HK-2 (cell line): ENCODE results near the gene AOC3.
"Not testable (repeated sequence)": the region's sequence is repeated elsewhere in the genome, so short reads cannot be mapped to it uniquely, and the experiment has no call there.

Experiments used
- DNase-seq: peaks from one replicate; pipeline ENCODE4 v3.0.0-alpha.2; 2018; ENCODE audit not compliant: unreplicated experiment

AOC3 gene

DNA sequence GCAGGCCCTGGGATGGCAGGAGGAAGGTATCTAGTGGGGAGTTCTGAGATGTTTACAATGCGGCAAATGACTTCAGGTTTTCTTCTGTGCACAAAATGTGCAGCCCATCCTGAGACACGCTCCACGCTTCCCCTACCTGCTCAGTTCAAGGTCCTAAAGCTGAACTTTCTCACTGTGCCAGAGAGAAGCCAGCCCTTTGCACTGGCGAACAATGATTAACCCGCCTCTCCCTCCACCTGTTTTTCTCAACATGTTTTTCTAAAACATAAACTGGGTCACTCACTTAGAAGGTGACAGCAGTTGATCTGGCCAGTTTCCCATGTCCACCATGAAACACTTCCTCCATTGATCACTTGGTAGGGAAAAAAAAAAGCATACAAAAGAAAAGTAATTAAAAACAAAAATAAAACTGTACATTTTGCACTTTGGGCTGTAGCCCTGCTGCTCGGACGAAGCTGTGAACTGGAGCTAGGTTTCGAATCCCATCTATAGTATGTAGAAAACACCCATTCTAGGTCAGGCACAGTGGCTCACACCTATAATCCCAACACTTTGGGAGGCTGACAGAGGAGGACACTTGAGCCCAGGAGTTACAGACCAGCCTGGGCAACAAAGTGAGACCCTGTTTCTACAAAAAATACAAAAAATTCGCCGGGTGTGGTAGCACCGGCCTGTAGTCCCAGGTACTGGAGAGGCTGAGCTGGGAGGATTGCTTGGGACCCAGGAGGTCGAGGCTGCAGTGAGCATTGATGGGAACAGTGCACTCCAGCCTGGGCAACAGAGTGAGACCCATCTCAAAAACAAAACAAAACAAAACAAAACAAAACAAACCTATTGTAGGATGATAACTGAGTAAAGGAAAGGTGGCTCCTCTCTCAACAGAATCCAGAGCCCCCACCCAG, 43.5 kb downstream of the AOC3 start:
- no peak for DNase-seq

DNA sequence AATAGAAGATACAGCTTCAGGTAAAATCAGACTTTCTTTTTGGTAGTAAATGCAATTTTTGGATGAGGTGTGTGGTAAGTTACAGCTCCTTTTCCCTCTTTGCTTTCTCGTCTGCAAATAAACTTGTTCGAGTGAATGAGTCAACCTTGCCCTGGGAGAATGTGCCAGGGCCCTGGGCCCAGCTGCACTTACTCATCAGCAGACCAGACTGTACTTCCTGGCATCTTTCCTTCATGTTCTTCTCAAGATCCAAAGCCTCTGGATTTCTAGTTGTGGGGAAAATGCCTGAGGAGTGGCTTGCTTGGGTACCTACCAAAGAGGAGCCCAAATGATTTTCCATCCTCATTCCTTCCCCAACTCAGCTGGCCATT, 44.2 kb downstream of the AOC3 start:
- peak; percentile 25 for DNase-seq

DNA sequence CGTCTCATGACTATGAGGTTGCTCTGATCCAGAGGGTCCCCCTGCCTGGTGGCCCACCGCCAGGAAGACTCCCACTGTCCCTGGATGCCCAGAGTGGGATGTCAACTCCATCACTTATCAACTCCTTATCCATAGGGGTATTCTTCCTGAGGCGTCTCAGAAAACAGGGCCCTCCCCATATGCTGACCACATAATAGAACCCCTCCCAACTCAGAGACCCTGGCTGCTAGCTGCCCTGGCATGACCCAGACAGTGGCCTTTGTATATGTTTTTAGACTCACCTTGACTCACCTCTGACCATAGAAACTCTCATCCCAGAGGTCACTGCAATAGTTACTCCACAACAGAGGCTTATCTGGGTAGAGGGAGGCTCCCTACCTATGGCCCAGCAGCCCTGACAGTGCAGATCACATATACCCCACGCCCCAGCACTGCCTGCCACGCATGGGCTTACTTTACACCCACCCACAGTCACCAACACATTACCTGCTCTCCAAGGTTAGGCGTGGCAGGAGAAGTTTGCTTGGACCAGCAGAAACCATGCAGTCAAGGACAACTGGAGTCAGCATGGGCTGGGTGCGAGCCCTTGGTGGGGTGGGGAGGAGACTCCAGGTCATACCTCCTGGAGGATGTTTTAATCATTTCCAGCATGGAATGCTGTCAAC, 47.3 kb downstream of the AOC3 start:
- no peak for DNase-seq

DNA sequence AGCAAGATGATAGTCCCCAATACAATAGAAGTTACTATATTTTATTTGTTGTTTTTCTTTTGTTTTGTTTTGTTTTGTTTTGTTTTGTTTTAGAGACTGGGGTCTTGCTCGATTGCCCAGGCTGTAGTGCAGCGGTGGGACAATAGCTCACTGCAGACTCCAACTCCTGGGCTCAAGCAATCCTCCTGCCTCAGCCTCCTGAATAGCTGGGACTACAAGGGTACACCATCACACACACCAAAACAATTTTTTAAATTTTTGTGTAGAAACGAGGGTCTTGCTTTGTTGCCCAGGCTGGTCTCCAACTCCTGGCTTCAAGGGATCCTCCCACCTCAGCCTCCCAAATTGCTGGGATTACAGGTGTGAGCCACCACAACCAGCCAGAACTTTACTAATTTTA, 49.0 kb downstream of the AOC3 start:
- not testable (repeated sequence) for DNase-seq

DNA sequence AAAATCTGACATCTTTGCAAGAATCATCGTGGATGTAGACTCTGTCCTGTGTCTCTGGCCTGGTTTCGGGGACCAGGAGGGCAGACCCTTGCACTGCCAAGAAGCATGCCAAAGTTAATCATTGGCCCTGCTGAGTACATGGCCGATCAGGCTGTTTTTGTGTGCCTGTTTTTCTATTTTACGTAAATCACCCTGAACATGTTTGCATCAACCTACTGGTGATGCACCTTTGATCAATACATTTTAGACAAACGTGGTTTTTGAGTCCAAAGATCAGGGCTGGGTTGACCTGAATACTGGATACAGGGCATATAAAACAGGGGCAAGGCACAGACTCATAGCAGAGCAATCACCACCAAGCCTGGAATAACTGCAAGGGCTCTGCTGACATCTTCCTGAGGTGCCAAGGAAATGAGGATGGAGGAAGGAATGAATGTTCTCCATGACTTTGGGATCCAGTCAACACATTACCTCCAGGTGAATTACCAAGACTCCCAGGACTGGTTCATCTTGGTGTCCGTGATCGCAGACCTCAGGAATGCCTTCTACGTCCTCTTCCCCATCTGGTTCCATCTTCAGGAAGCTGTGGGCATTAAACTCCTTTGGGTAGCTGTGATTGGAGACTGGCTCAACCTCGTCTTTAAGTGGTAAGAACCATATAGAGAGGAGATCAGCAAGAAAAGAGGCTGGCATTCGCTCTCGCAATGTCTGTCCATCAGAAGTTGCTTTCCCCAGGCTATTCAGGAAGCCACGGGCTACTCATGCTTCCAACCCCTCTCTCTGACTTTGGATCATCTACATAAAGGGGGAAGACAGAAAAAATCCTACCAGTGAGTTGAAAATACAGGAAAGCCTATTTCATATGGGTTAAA, 49.7 kb downstream of the AOC3 start, which contains the start of gene G6PC1:
Gene G6PC1 (plus strand): TSS at position 340 of the 872 bp plus-strand sequence. CDS start 78 bp downstream, at position 418.
- no peak for DNase-seq

DNA sequence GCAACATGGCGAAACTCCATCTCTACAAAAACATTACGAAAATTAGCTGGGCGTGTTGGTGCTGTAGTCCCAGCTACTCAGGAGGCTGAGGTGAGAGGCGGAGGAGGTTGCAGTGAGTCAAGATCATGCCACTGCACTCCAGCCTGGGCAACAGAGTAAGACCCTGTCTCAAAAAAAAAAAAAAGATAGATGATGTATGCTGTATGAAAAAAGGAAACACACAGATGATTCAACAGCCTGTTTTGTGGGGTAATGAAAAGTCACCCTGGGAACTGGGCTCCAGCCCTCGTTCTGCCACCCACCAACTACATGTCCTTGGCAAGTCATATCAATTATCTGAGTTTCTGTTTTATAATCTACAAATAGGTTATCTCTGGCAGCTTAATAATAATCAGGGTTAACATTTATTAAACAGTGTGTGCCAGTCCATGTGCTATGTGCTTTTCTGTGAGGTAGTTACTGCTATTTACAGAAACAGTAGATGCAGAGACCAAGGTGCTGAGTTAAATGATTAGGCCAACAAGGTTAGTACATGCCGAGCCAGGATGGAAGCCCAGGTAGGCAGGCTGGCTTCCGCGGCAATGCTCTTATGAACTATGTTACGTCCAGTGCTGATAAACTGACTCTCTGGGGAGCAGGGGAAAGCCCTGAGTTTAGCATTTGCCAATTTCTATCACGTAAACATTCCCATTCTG, 50.7 kb downstream of the AOC3 start:
- no peak for DNase-seq

DNA sequence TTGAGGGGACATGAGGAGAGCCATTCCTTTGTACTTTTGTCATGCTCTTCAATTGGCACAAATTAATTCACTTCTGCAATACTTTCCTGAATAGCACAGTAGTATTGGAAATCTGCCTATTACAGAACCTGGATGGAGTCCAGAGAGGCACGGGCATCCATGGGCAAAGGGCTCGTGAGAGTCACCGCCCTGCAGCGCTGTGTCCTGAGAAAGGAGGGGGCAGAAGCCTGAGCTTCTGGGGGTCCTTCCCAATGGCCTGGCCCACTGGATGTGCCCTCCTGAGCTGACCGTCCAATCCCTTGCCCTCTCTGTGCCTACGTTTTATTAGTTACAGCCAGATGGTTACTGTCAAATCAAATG, 53.1 kb downstream of the AOC3 start:
- DNase-seq, result no peak

DNA sequence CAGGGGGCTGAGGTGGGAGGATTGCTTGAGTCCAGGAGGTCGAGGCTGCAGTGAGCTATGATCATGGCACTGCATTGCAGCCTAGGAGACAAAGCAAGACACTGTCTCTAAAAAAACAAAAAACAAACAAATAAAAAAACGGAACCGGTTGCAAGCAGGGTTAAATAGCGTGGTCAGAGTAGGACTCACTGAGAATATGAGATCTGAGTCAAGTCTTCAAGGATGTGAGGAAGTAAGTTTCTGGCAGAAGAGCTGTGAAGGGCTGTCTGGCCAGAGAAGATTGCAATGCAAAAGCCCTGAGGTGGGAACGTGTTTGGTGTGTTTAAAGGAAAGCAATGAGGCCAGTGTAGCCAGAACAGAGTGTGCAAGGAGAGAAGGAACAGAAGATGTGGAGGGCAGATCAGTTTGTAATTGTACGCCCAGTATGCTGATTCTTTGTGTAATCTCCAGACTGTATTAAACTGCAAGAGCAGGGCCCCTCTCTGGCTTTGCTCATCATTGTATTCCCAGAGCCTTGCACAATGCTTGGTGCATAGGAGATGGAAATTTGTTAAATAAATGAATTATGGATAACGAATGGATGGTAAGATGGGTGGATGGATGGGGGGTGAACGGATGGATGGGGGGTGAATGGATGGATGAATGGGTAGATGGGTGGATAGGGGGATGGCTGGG, 55.9 kb downstream of the AOC3 start:
- no peak for DNase-seq
